HEK293T (cell line): Measurements from ENCODE around the gene C2orf72.

Experiments
- ARNT ChIP-seq: fragments of 450-650 bp; IDR thresholded peaks from 2 replicates; pipeline ENCODE4 v1.6.1; 2017; ENCODE audit warnings: mild to moderate bottlenecking
- BHLHE40 ChIP-seq: fragments of 450-650 bp; IDR thresholded peaks from 2 replicates; pipeline ENCODE4 v1.6.1; 2016; ENCODE audit warnings: mild to moderate bottlenecking, moderate library complexity, borderline replicate concordance
- CTBP1 ChIP-seq: fragments of 450-650 bp; IDR thresholded peaks from 2 replicates; pipeline ENCODE4 v1.6.1; 2016; ENCODE audit warnings: borderline replicate concordance
- ELF4 ChIP-seq: fragments of 450-650 bp; IDR thresholded peaks from 2 replicates; pipeline ENCODE4 v1.6.1; 2017; ENCODE audit warnings: antibody characterized with exemption
- FOXA1 ChIP-seq: fragments of 450-650 bp; IDR thresholded peaks from 2 replicates; pipeline ENCODE4 v1.6.1; 2016; ENCODE audit warnings: mild to moderate bottlenecking
- FOXK2 ChIP-seq: fragments of 450-650 bp; IDR thresholded peaks from 2 replicates; pipeline ENCODE4 v1.6.1; 2016; ENCODE audit warnings: mild to moderate bottlenecking
- FOXM1 ChIP-seq: fragments of 450-650 bp; IDR thresholded peaks from 2 replicates; pipeline ENCODE4 v1.6.1; 2017; ENCODE audit warnings: mild to moderate bottlenecking, borderline replicate concordance
- HDGF ChIP-seq: fragments of 450-650 bp; IDR thresholded peaks from 2 replicates; pipeline ENCODE4 v1.6.1; 2017; ENCODE audit warnings: antibody characterized with exemption, borderline replicate concordance
- NFRKB ChIP-seq: fragments of 450-650 bp; IDR thresholded peaks from 2 replicates; pipeline ENCODE4 v1.6.1; 2016; ENCODE audit warnings: mild to moderate bottlenecking, moderate library complexity
- SP1 ChIP-seq: fragments of 450-650 bp; IDR thresholded peaks from 2 replicates; pipeline ENCODE4 v1.6.1; 2017
- SUZ12 ChIP-seq: fragments of 450-650 bp; IDR thresholded peaks from 2 replicates; pipeline ENCODE4 v1.6.1; 2016; ENCODE audit warnings: mild to moderate bottlenecking
- TARDBP ChIP-seq: fragments of 450-650 bp; IDR thresholded peaks from 2 replicates; pipeline ENCODE4 v1.6.1; 2016
- ZNF384 ChIP-seq: fragments of 450-650 bp; IDR thresholded peaks from 2 replicates; pipeline ENCODE4 v1.6.1; 2016
- TF ChIP-seq, protein P1 (sequence below): fragments of 450-650 bp; IDR thresholded peaks from 2 replicates; pipeline ENCODE4 v1.6.1; 2016

DNA sequence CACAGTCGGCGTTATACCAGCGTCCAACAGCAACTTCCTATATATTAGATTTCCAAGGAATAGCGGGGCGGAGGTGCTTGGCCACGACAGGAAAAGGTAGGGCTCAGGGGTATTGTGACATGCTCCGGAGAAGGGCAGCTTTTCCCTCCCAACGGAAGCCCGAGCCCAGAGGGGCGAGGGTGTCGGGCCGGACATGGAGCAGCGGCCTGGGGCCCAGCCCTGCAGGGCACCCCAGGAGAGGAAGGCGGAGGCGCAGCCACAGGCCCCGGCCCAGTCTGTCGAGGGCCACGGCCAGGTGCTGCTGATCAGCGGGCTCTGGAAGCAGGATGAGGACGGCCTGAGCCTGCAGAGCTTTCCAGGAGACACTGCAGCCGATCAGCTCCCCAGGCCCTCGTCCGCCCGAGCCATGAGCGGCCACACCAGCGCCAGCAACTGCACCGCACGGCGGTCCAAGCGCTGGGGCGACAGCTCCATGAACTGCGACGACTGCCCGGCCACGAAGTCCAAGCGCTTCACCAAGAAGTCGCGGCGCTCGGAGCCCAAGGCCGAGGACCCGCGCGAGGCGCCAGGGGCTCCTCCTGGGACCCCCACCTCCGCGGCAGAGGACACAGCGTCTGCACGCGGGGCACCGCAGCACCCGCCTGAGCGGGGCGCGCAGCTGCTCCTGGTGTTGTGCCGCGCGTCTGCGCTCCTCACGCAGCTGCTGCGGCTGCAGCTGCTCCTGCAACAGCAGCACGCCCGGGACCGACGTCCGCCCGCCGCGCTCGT, 47.0 kb upstream of the C2orf72 start:
- TF ChIP-seq BHLHE40 (no peak), ARNT (no peak), SP1 (no peak), TARDBP (no peak), NFRKB (no peak), FOXA1 (no peak), ELF4 (no peak), SUZ12 (no peak), FOXK2 (no peak), FOXM1 (no peak), HDGF (no peak), ZNF384 (no peak), CTBP1 (no peak)
- TF ChIP-seq, protein P1, sequence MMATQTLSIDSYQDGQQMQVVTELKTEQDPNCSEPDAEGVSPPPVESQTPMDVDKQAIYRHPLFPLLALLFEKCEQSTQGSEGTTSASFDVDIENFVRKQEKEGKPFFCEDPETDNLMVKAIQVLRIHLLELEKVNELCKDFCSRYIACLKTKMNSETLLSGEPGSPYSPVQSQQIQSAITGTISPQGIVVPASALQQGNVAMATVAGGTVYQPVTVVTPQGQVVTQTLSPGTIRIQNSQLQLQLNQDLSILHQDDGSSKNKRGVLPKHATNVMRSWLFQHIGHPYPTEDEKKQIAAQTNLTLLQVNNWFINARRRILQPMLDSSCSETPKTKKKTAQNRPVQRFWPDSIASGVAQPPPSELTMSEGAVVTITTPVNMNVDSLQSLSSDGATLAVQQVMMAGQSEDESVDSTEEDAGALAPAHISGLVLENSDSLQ, result no peak
